Measurements from ENCODE around the gene GALNT11.
A peak's percentile ranks its signal among the peaks of the same experiment; 100 is the strongest.

The GALNT11 gene

GRCh38 chr7:152137476-152138025 is 112.1 kb downstream of the GALNT11 start:
- no peak for DNase-seq
- Mint-ChIP-seq H3K36me3 (ENCODE audit: low read depth) (peaks cover 56% of the 10 kb centered on the region), H3K27me3 (ENCODE audit: low read depth, poor library complexity) (no peaks in the 10 kb centered on the region), H3K9me3 (no peaks in the 10 kb centered on the region), H3K4me1 (peaks cover 21% of the 10 kb centered on the region), H3K4me3 (no peak overlapping the region), H3K27ac (peak overlapping the region; percentile 97)
- TF ChIP-seq CTCF (IDR thresholded peaks at IDR 0.05): no peak

- no peak overlapping the region for H3K4me3 Mint-ChIP-seq
- no peaks in the 10 kb centered on the region for H3K9me3 Mint-ChIP-seq
- TF ChIP-seq CTCF (IDR thresholded peaks at IDR 0.05): no peak
- peaks cover 21% of the 10 kb centered on the region for H3K4me1 Mint-ChIP-seq
- peaks cover 74% of the 10 kb centered on the region for H3K36me3 Mint-ChIP-seq (ENCODE audit: low read depth)
- DNase-seq: no peak
- no peaks in the 10 kb centered on the region for H3K27me3 Mint-ChIP-seq (ENCODE audit: low read depth, poor library complexity)
- H3K27ac Mint-ChIP-seq: no peak overlapping the region
Observed at GRCh38 chr7:152140067-152140466, 114.6 kb downstream of the GALNT11 start.

- Mint-ChIP-seq H3K27me3 (ENCODE audit: low read depth, poor library complexity) (no peaks in the 10 kb centered on the region), H3K4me3 (no peak overlapping the region), H3K36me3 (ENCODE audit: low read depth) (peaks cover 78% of the 10 kb centered on the region), H3K9me3 (no peaks in the 10 kb centered on the region), H3K4me1 (peaks cover 21% of the 10 kb centered on the region), H3K27ac (no peak overlapping the region)
- DNase-seq: no peak
- TF ChIP-seq CTCF (IDR thresholded peaks at IDR 0.05): no peak
Observed at GRCh38 chr7:152140560-152140959, 115.1 kb downstream of the GALNT11 start.

GRCh38 chr7:152142976-152143595 is 117.6 kb downstream of the GALNT11 start:
- H3K4me3 Mint-ChIP-seq: no peak overlapping the region
- peaks cover 4% of the 10 kb centered on the region for H3K4me1 Mint-ChIP-seq
- H3K9me3 Mint-ChIP-seq: no peaks in the 10 kb centered on the region
- no peak for DNase-seq
- H3K27me3 Mint-ChIP-seq (ENCODE audit: low read depth, poor library complexity): no peaks in the 10 kb centered on the region
- peaks cover 87% of the 10 kb centered on the region for H3K36me3 Mint-ChIP-seq (ENCODE audit: low read depth)
- H3K27ac Mint-ChIP-seq: peak overlapping the region; percentile 83
- no peak for TF ChIP-seq CTCF (IDR thresholded peaks at IDR 0.05)

- no peak for DNase-seq
- TF ChIP-seq CTCF (IDR thresholded peaks at IDR 0.05): no peak
- Mint-ChIP-seq H3K27me3 (ENCODE audit: low read depth, poor library complexity) (no peaks in the 10 kb centered on the region), H3K4me3 (no peak overlapping the region), H3K4me1 (no peaks in the 10 kb centered on the region), H3K36me3 (ENCODE audit: low read depth) (peaks cover 88% of the 10 kb centered on the region), H3K9me3 (no peaks in the 10 kb centered on the region), H3K27ac (peak overlapping the region; percentile 58)
Observed at GRCh38 chr7:152144557-152145245, 119.2 kb downstream of the GALNT11 start.
